HEK293T (cell line): ENCODE results near the gene NRTN.
A peak's percentile ranks its signal among the peaks of the same experiment; 100 is the strongest.

Source experiments
- ARNT ChIP-seq: fragments of 450-650 bp; IDR thresholded peaks from 2 replicates; pipeline ENCODE4 v1.6.1; 2017; ENCODE audit warnings: mild to moderate bottlenecking
- BHLHE40 ChIP-seq: fragments of 450-650 bp; IDR thresholded peaks from 2 replicates; pipeline ENCODE4 v1.6.1; 2016; ENCODE audit warnings: mild to moderate bottlenecking, moderate library complexity, borderline replicate concordance
- CTBP1 ChIP-seq: fragments of 450-650 bp; IDR thresholded peaks from 2 replicates; pipeline ENCODE4 v1.6.1; 2016; ENCODE audit warnings: borderline replicate concordance
- ELF4 ChIP-seq: fragments of 450-650 bp; IDR thresholded peaks from 2 replicates; pipeline ENCODE4 v1.6.1; 2017; ENCODE audit warnings: antibody characterized with exemption
- FOXA1 ChIP-seq: fragments of 450-650 bp; IDR thresholded peaks from 2 replicates; pipeline ENCODE4 v1.6.1; 2016; ENCODE audit warnings: mild to moderate bottlenecking
- FOXK2 ChIP-seq: fragments of 450-650 bp; IDR thresholded peaks from 2 replicates; pipeline ENCODE4 v1.6.1; 2016; ENCODE audit warnings: mild to moderate bottlenecking
- FOXM1 ChIP-seq: fragments of 450-650 bp; IDR thresholded peaks from 2 replicates; pipeline ENCODE4 v1.6.1; 2017; ENCODE audit warnings: mild to moderate bottlenecking, borderline replicate concordance
- HDGF ChIP-seq: fragments of 450-650 bp; IDR thresholded peaks from 2 replicates; pipeline ENCODE4 v1.6.1; 2017; ENCODE audit warnings: antibody characterized with exemption, borderline replicate concordance
- LEF1 ChIP-seq: fragments of 450-650 bp; IDR thresholded peaks from 2 replicates; pipeline ENCODE4 v1.6.1; 2017; ENCODE audit warnings: mild to moderate bottlenecking, borderline replicate concordance
- NFRKB ChIP-seq: fragments of 450-650 bp; IDR thresholded peaks from 2 replicates; pipeline ENCODE4 v1.6.1; 2016; ENCODE audit warnings: mild to moderate bottlenecking, moderate library complexity
- SP1 ChIP-seq: fragments of 450-650 bp; IDR thresholded peaks from 2 replicates; pipeline ENCODE4 v1.6.1; 2017
- SUZ12 ChIP-seq: fragments of 450-650 bp; IDR thresholded peaks from 2 replicates; pipeline ENCODE4 v1.6.1; 2016; ENCODE audit warnings: mild to moderate bottlenecking
- TF ChIP-seq, protein P1 (sequence below): fragments of 450-650 bp; IDR thresholded peaks from 2 replicates; pipeline ENCODE4 v1.6.1; 2016

DNA sequence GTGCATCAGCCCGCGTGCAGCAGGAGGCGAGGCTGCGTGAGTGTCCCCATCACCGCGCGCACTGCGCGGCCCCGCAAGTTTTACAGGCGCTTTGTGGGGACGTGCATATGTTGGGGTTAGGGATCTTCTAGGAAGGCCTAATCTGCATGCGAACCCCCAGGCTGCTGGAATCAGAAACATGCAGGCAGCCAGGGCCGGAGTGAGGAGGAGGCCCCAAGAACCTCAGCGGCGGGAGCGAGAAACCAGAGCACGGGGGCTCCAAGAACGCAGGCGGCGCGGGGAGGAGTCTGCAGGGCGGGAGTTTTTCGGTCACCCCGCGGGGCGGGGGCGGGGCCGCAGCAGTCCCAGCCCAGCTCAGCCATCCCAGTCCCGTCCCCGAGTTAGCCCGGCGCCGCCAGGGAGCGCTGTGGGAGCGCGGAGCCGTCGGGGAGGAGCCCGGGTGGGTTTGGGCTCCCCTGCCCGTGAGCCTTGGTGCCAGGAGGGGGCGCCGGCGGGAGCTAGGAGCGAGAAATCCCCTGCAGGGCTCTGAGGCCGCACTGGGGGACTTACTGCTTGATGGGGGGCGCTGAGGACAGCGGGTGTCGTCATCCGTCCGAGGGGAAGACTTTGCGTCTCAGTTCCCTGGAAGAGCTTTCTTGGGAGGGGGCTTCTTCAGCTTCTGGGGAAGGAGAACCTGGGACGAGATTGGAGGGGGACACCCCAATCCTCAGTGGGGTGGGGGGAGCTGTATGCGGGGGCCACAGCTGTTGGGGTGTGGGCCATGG is 933 bp upstream of the NRTN start:
- TF ChIP-seq, protein P1, sequence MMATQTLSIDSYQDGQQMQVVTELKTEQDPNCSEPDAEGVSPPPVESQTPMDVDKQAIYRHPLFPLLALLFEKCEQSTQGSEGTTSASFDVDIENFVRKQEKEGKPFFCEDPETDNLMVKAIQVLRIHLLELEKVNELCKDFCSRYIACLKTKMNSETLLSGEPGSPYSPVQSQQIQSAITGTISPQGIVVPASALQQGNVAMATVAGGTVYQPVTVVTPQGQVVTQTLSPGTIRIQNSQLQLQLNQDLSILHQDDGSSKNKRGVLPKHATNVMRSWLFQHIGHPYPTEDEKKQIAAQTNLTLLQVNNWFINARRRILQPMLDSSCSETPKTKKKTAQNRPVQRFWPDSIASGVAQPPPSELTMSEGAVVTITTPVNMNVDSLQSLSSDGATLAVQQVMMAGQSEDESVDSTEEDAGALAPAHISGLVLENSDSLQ = no peak
- TF ChIP-seq SP1 (no peak), SUZ12 (no peak), NFRKB (no peak), BHLHE40 (no peak), LEF1 (no peak), ELF4 (no peak), FOXA1 (no peak), FOXK2 (no peak), ARNT (no peak), CTBP1 (no peak), HDGF (no peak), FOXM1 (peak; percentile 59; the same call in 1 of the 2 replicates)
